HepG2 (cell line): Measurements from ENCODE around the gene IPO13. TPM values are rescaled to one million over a fixed set of nuclear protein-coding genes. Genes with fewer than 3 reads are reported as not detected.

ENCODE experiments used
- EP300 ChIP-seq, 3 experiments: sonication (generic) in 1 of 3; formaldehyde crosslinking in 1 of 3; IDR thresholded peaks; 2 replicates each; pipeline versions ENCODE4 v1.5.1 to v1.6.1; 2011 to 2020; ENCODE audit warnings: low read depth in 2 of 3, low read length in 2 of 3, borderline replicate concordance in 1 of 3, improper control_type of control experiment in 1 of 3, mild to moderate bottlenecking in 1 of 3, missing genetic modification reagents in 1 of 3, moderate library complexity in 1 of 3
- FOXA3 ChIP-seq: IDR thresholded peaks from 2 replicates; pipeline ENCODE4 v1.6.1; 2016; ENCODE audit warnings: missing genetic modification reagents, missing compliant biosample characterization
- GATAD1 ChIP-seq: IDR thresholded peaks from 2 replicates; pipeline ENCODE4 v1.6.1; 2016; ENCODE audit warnings: missing genetic modification reagents, missing compliant biosample characterization
- HDAC2 ChIP-seq: sonication (generic); formaldehyde crosslinking; IDR thresholded peaks from 2 replicates; pipeline ENCODE4 v1.4.0; 2020; ENCODE audit warnings: missing genetic modification reagents
- NR2C2 ChIP-seq: sonication (generic); formaldehyde crosslinking; IDR thresholded peaks from 2 replicates; pipeline ENCODE4 v1.4.0; 2020; ENCODE audit warnings: missing genetic modification reagents, mild to moderate bottlenecking, moderate library complexity, borderline replicate concordance
- PATZ1 ChIP-seq: sonication (generic); formaldehyde crosslinking; IDR thresholded peaks from 2 replicates; pipeline ENCODE4 v1.4.0; 2020; ENCODE audit warnings: missing genetic modification reagents
- PHF20 ChIP-seq: sonication (generic); formaldehyde crosslinking; IDR thresholded peaks from 2 replicates; pipeline ENCODE4 v1.5.0; 2020; ENCODE audit warnings: mild to moderate bottlenecking, missing genetic modification reagents
- POGK ChIP-seq: sonication (generic); formaldehyde crosslinking; conservative IDR thresholded peaks from 2 replicates; pipeline ENCODE4 v1.8.0; 2022; ENCODE audit warnings: mild to moderate bottlenecking, moderate library complexity, missing genetic modification reagents
- POLR2G ChIP-seq: fragments of 200-400 bp; formaldehyde crosslinking; IDR thresholded peaks from 2 replicates; pipeline ENCODE4 v1.6.1; 2018; ENCODE audit warnings: mild to moderate bottlenecking, low read depth, low read length, moderate library complexity
- SNAI1 ChIP-seq: sonication (generic); formaldehyde crosslinking; IDR thresholded peaks from 2 replicates; pipeline ENCODE4 v1.5.0; 2020; ENCODE audit warnings: mild to moderate bottlenecking, missing genetic modification reagents, borderline replicate concordance
- SP2 ChIP-seq: sonication (generic); formaldehyde crosslinking; IDR thresholded peaks from 2 replicates; pipeline ENCODE4 v1.5.1; 2020; ENCODE audit warnings: mild to moderate bottlenecking, missing genetic modification reagents
- TAF15 ChIP-seq: fragments of 200-400 bp; formaldehyde crosslinking; IDR thresholded peaks from one replicate; pipeline ENCODE4 v1.6.1; 2018; ENCODE audit warnings: mild to moderate bottlenecking, low read depth, low read length; ENCODE audit not compliant: poor library complexity, severe bottlenecking
- TFE3 ChIP-seq: IDR thresholded peaks from 2 replicates; pipeline ENCODE4 v1.6.1; 2016
- YY1 ChIP-seq: IDR thresholded peaks from 2 replicates; pipeline ENCODE4 v1.6.1; 2011; ENCODE audit warnings: low read length, low read depth, moderate library complexity, mild to moderate bottlenecking; ENCODE audit not compliant: insufficient read depth, insufficient replicate concordance
- ZBTB42 ChIP-seq: sonication (generic); formaldehyde crosslinking; IDR thresholded peaks from 2 replicates; pipeline ENCODE4 v1.5.0; 2020; ENCODE audit warnings: mild to moderate bottlenecking, missing genetic modification reagents
- ZIK1 ChIP-seq: sonication (generic); formaldehyde crosslinking; IDR thresholded peaks from 2 replicates; pipeline ENCODE4 v1.5.0; 2020; ENCODE audit warnings: mild to moderate bottlenecking, low read depth, missing genetic modification reagents, borderline replicate concordance
- ZNF263 ChIP-seq: sonication (generic); formaldehyde crosslinking; IDR thresholded peaks from 2 replicates; pipeline ENCODE4 v1.4.0; 2020; ENCODE audit warnings: missing genetic modification reagents
- ZNF280B ChIP-seq: sonication (generic); formaldehyde crosslinking; IDR thresholded peaks from 2 replicates; pipeline ENCODE4 v1.5.0; 2020; ENCODE audit warnings: missing genetic modification reagents, mild to moderate bottlenecking, borderline replicate concordance
- ZNF3 ChIP-seq: IDR thresholded peaks from 2 replicates; pipeline ENCODE4 v1.7.0; 2017; ENCODE audit warnings: inconsistent platforms
- ZNF335 ChIP-seq: sonication (generic); formaldehyde crosslinking; IDR thresholded peaks from 2 replicates; pipeline ENCODE4 v1.4.0; 2020; ENCODE audit warnings: missing genetic modification reagents
- ZNF430 ChIP-seq: sonication (generic); formaldehyde crosslinking; IDR thresholded peaks from 2 replicates; pipeline ENCODE4 v1.9.0; 2021; ENCODE audit warnings: mild to moderate bottlenecking, missing genetic modification reagents
- ZNF773 ChIP-seq: sonication (generic); formaldehyde crosslinking; IDR thresholded peaks from 2 replicates; pipeline ENCODE4 v1.4.0; 2020; ENCODE audit warnings: missing genetic modification reagents, borderline replicate concordance
- polyA plus RNA-seq, 8 experiments: library from polyadenylated mRNA; depleted of rRNA in 3 of 8; stranded (reverse) in 7 of 8; unstranded in 1 of 8; fragments of >200 nt; fragmentation: Illumina TruSeq in 4 of 8; extraction: Trizol in 4 of 8; gene quantifications; 2 replicates each; pipeline versions ENCODE4 v1.2.1 to v1.2.3, GENCODE V29; 2011 to 2016; ENCODE audit warnings: low read depth in 4 of 8, missing spikeins in 1 of 8, mixed read lengths in 1 of 8; ENCODE audit not compliant: insufficient read depth in 1 of 8
- total RNA-seq, 5 experiments: library from RNA; depleted of rRNA; stranded (reverse); fragments of >200 nt; fragmentation: Illumina TruSeq; extraction: Trizol; gene quantifications; 2 replicates each; pipeline ENCODE4 v1.2.3, GENCODE V29; 2016; ENCODE audit warnings: low read depth in 1 of 5

IPO13 gene
- total and polyA plus RNA-seq, 2 of the 13 experiments (the other 11 are each of a cell fraction or from before 2014, with no cell fraction given): 12.9 to 15.6 TPM

- TF ChIP-seq POGK (CRISPR knock-in tag) (0 out of 2 replicates have a peak, but pooled peaks have one; percentile 48), ZNF773 (CRISPR knock-in tag) (no peak), FOXA3 (CRISPR knock-in tag) (no peak), SNAI1 (CRISPR knock-in tag) (no peak), POLR2G (peak; percentile 77), EP300 (IDR thresholded peaks at IDR 0.05; ENCODE audit: low read depth in 2 of 2, low read length in 2 of 2) (no peak), EP300 (CRISPR knock-in tag; IDR thresholded peaks at IDR 0.05; ENCODE audit: borderline replicate concordance) (no peak; the same call in 1 of the 2 replicates), ZNF280B (no peak; the same call in 1 of the 2 replicates), TAF15 (peak; percentile 4), ZNF3 (CRISPR knock-in tag) (no peak), ZNF335 (CRISPR knock-in tag) (peak; percentile 93), ZBTB42 (CRISPR knock-in tag) (no peak), HDAC2 (0 out of 2 replicates have a peak, but pooled peaks have one; percentile 44), TFE3 (CRISPR knock-in tag) (0 out of 2 replicates have a peak, but pooled peaks have one; percentile 20), NR2C2 (CRISPR knock-in tag) (peak; percentile 99), GATAD1 (CRISPR knock-in tag) (peak; percentile 90), PHF20 (CRISPR knock-in tag) (peak; percentile 75), ZNF263 (no peak), PATZ1 (CRISPR knock-in tag) (no peak), YY1 (peak; percentile 43), ZIK1 (CRISPR knock-in tag) (no peak), ZNF430 (CRISPR knock-in tag) (0 out of 2 replicates have a peak, but pooled peaks have one; percentile 33), SP2 (peak; percentile 93)
These were observed 23.2 kb downstream of the IPO13 start, which contains the start of gene DPH2 (continued) for GRCh38 chr1:43969746-43970466.
